Measurements from ENCODE around the gene TECPR2.

The TECPR2 gene

DNA sequence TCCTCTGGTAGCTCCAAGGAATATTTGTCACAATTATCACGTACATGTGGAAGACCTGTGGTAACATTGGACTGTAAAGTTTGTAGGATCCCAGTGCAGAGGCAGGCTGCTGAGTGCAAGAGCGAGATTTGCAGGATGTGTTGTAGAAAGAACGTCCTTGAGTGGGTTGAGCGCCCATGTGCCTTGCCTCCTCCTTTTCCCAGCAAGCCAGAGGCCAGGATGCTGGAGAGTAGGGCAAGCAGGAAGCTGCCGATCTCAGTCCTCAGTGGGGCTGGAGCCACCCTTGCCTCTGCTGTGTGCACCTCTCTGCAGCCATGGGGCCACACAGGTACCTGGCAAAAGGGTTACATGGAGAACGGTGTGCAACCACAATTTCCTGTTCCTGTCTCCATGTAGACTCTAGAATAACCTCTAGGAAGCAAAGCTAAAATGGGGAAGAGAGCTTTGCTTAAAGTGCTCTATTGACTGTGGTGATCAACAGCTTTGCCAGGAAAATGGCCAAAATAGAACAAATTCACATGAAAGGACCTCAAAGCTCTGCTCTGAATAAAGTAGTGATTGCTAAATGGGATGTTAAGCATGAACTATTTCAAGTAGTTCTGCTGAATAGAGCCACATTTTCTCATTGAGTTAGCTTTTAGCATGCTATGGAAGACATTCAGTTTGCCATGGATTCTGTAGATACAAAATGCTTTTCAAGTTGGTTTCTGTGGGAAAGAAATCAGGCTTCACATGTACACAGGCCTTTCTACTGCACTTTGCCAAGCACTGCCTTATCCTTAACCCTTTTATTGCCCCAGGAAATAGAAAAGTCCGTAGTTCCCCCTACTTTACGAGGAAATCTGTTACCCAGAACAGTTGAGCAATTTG lies 109.4 kb downstream of the TECPR2 start:
- no peak for DNase-seq

DNA sequence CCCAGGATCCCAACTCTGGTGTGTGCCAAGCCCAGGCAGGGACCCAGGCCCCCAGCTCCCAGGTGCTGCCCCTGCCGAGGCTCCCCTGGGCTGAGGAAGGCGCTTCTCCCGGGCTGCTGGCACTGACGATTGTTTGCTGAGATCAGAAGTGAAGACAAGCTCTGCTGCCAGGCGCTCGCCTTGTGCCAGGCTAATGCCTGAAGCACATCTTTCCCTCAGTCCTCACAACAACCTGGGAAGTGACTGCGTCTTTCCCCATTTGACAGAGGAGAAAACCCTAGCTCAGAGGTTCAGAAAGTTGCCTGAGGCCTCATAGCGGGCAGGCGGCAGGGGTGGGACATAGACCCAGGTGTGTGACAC lies 110.0 kb downstream of the TECPR2 start:
- DNase-seq, result no peak

DNA sequence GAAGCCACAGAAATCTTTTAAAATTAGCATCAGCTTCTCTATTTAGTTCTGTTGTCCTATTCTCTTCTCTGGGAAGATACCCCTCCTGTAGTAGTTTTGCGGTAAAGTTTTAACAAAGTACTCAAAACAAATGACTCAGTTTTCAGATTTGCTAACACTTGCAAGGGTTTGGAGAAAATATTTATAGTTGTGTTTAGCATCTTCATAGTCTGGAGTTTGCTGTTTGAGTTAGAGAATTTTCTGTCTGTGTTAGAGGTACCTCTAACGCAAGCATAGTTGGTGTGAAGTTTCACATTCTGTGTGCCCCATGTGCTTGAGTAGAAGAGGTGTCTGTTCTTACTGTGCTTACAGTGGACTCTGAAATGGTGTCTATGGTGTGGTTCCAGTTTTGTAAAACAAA lies 110.8 kb downstream of the TECPR2 start:
- DNase-seq, result no peak

DNA sequence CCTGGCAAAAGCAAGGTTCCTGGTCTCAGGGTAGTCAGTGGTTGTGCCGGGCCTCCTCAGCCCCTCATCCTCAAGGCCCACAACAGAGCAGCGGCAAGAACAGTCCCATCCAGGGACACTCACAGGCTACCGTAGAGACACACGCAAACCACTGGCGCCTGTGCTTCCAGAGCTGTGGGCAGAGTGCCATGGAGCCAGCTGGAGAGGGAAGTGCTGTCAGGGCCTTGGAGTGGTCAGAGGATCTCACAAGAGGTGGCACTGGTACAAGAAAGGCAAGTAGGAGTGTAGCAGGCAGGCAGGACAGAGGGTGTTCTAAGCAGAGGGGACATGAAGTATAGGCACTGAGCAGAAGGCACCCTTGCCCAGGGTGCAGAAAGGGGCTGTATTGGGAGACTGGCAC lies 112.2 kb downstream of the TECPR2 start:
- no peak for DNase-seq

DNA sequence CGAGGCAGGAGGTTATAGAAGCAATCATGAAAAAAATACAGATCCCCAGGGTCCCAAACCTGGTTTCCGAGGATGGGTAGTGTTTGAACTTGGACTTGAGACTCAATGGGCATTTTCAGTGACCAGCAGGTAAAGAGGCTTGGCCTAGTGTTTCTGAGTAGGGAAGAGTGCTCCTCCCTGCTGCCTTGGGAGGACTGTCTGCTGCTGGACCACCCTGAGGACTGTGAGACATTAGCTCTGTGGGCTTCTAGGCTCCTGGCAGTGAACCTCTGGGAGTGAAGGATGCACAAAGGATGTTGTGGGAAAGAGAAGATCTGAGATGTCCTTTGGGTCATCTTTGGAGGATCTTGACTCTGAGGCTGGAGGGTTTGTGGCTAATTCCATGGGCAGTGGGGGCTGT lies 116.4 kb downstream of the TECPR2 start:
- no peak for DNase-seq

DNA sequence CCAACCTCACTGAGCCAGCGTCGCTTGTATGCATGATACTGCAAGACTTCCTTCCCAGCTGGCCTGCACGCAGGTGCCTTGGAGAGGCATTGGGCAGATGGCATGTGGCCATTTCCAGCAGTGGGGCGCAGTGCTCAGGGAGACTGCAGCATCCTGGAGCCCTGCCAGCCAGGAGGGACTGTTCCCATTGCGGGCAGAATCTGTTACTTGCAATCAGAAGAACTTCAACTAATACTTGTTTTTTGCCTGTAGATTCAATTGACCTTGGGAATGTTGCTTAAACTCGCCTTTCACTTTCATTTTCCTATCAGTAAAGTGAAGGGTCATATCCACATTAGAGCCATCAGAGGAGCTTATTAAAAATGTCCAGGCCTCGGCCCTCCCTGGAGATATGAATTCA lies 117.0 kb downstream of the TECPR2 start:
- DNase-seq, result no peak

DNA sequence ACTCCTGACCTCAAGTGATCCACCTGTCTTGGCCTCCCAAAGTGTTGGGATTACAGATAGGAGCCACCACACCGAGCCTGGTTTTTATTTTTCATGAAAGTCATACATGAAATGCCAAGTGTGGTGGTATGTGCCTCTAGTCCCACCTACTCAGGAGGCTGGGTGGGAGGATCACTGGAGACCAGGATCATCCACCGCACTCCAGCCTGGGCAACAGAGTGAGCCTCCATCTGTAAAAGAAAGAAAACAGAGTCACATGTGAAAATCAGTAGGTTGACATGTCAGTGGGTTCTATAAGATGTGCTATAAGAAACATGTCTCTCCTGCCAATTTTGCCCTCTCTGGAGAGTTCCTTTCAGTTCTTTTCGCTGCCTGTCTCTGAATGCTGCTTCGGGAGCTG lies 118.6 kb downstream of the TECPR2 start:
- DNase-seq, result no peak

DNA sequence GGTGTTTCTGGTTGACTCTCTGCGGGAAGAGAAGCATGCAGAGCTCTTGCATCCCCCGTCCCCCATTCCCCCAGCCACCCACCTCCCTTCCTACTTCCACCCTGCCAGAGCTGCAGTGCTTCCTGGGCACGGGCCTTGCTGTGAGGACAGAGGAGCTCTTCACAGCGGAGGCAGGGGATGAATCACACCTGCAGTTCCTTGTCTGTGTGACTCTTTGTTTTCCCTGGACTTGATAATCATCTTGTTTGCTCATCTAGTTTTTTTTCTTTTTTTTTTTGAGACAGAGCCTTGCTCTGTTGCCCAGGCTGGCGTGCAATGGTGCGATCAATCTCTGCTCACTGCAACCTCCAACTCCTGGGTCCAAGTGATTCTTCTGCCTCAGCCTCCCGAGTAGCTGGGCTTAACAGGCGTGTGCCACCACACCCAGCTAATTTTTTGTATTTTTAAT lies 119.1 kb downstream of the TECPR2 start:
- DNase-seq, result no peak

DNA sequence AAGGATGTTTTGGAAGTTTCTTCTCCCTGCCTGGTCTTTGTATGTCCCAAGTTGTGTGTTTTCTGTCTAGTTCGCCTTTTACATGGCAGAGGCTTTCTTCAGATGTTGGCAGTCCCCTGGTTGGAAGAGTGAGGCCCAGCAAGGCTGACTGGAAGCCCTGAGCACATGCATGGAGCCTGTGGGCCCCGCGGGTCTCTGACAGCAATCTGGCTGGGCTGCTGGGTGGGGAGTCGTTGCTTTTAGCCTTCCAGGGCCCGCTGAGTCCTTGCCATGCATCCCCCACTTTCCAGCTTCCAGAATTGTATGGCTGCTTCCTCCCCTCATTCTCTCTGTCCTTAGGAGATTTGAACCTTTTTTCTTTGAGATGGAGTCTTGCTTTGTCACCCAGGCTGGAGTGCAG lies 121.6 kb downstream of the TECPR2 start:
- DNase-seq, result no peak

DNA sequence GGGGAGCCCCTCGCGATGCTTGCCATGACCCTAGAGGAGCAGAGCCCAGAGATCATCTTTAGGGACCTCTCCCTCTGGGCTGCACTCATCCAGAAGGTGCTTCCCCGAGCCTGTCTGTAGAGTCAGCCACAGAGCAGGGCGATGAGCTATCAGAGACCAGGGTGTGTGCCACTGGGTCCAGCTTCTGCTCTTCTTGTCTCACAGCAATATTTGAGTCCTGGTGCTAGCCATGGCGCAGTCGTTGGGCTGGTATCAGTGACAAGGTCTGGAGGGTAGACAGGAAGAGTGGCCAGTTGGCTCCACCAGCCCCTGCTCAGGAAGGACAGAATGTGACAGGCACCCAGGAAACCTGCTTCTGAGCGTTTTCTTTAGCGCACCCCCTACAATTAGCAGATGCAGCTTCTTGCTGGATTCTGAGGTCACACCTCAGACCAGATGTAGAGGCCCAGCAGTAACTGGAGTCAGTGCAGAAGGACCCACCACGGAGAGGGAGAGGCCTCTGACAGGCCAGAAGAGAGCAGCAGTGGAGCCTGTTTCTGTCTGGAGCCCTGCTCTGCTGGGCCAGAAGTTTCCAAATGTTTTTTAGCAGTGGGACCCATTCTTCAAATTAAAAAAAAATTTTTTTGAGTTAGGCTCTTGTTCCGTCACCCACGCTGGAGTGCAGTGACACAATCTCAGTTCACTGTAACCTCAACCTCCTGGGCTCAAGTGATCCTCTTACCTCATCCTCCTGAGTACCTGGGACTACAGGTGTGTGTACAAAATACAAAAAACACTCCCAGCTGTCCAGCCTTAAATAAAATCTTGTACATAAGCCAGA lies 123.2 kb downstream of the TECPR2 start:
- no peak for DNase-seq

DNA sequence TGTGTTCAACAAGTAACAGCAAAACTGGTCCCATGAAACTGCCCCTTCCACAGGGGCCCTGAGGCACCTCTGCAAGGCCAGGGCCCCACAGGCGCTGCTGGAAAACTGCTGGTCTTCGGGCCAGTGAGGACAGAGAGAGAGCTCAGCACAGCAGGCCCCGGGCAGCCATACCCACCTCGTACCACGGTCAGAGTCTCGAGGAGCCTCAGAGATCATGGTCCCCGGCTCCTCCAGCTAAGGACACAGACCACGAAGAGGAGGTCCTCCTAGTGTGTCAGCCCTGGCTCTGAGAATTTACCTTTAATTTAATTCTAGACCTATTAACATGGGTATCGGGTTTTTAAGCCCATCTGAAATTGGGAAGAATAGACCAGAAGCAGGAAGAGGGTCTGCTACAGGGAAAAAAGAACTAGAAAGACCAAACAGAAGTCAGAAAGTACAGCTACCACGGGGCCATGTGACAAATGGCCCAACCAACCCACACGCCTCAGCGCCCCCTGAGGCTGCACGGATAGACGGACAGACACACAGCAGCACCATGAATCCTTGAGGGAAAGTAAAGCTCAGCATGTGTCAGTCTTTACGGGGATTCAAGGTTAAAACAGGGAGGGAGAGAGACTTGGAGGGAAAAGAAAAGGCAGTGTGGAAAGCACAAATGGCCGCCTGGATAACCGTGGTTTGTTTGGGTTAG lies 123.9 kb downstream of the TECPR2 start:
- no peak for DNase-seq

DNA sequence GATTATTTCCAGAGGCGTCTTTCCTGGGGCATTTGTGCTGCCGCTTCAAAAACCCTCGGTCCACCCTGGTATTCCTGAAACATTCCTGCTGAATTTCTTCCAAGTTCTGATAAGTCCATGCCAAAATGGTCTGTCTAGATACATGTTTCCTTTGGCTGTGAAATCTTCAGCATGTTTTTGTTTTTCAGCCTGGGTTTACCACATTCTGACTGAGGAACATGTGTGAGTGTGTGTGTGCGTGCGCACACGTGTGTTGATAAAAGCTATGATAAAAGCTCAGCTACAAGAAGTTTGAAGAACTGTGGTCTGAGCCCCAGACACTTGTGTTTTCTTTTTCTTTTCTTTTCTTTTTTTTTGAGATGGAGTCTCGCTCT lies 124.5 kb downstream of the TECPR2 start:
- no peak for DNase-seq

DNA sequence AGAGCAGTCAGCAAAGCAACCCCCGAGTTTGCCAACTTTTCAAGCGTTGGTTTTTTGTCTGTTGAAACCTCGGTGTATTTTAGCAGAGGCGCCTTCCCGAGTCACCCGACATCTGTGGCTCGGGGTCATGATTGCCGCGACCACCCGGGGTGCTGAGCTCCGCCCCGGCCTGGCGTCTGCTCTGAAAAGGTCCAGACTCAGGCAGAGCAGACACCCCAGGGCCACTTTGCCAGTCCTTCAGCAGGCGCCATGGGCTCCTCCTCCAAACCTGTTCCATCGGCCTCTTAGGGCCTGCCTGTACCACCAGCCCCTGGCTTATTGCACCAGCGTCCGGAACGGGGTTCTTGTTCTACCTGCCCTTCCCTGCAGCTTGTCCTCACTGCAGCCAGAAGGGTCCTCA lies 127.7 kb downstream of the TECPR2 start:
- no peak for DNase-seq

DNA sequence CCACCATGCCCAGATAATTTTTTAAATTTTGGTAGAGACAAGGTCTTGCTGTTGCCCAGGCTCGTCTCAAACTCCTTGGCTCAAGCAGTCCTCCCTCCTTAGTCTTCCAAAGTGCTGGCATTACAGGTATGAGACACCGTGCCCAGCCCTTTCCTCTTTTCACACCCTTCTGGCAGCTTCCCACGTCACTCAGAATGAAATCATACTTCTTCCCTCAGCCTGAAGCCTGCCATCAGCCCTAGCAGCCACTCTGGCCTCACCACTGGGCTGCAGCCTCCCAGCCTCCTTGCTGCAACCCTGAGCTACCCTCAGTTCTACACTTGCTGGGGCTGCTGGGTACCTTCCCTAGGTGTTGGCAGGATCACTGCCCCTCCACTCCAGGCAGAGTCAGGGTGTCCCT lies 128.6 kb downstream of the TECPR2 start:
- DNase-seq, result no peak

DNA sequence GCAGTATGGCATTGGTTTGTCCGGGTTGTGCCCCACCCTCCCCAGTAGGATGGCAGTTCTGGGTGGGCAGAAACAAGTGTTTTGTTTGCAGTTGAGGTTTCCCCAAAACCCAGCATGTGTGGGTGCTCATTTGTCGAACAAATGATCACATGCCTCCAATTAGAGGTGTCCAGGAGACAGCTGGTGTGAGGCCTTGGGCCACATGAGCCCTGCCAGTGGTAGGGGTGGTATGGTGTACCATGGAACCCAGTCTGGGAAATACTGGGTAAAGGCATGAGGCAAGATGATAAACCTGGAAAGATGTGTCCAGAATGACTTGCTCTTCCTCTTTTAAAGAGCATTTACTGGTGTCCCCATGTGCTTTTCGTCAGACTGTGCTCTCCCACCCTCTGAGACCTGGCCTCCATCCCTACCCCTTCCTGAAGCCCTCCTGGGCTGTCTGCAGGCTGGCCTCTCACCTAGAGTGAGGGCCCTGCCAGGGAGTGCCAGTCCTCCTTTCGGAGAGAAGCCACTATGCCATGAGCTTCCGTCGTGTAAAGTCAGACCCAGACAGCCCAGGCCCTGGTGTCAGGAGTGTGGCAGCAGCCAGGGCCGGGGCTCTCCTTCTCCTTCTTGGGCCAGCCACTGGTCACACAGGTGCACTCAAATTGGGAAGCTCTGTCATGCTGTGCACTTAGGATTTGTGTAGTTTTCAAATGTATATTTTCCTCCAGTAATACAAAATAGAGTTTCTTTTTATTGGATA lies 129.2 kb downstream of the TECPR2 start:
- no peak for DNase-seq

DNA sequence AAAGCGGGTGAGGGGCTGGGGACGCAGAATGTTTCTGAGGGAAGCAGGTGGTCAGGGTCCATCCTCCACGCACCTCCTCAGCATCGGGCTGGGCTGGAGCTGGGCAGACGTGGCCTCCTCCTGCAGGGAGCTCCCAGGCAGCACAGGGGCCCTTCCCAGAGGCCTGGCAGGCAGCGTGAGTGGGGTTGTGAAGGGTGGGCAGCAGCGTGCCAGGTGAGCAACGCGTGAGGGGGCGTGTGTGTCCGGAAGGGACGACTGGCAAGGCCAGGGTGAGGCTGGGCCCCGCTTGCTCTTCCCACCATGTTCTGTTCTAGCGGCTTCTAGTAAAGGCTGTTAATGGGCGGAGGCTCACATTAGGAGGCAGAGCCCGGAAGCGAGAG lies 129.8 kb downstream of the TECPR2 start:
- DNase-seq, result no peak

DNA sequence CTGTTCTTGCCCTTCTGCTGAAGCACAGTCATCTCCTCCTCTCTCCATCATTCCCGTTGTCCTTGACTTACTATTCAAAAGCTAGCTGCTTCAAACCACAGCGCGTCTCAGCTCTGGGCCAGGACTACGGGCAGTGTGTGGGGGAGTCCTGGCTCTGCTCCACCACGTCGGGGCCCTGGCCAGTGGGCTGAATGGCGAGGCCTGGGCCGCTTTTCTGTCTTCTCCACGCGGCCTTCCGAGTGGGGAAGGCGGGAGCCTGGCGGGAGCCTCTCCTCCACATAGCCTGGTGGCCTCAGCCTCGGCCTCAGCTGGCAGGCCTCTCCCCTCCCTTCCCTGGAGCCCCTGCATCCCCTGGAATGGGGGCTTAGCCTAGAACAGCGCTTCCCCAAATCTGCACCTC lies 130.4 kb downstream of the TECPR2 start:
- DNase-seq, result no peak

DNA sequence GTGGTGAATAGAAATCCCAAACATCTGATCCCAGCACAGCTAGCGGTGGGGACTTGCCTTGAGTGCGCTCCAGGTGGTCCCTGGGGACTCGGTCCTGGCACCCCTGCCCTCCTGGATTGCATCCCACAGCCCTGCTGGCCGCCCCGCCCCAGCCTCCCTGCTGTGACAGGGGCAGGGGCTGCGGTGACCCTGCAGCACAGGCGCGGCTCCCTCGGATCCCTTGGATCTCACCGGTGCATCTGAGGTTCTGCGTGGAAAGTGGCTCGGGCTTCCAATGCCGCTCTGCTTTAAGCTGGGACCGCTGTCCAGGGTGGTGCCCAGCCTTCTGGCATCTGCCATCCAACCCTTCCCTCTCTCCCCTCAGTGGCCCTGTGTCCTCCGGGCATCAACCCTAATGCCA lies 130.8 kb downstream of the TECPR2 start:
- DNase-seq, result no peak

DNA sequence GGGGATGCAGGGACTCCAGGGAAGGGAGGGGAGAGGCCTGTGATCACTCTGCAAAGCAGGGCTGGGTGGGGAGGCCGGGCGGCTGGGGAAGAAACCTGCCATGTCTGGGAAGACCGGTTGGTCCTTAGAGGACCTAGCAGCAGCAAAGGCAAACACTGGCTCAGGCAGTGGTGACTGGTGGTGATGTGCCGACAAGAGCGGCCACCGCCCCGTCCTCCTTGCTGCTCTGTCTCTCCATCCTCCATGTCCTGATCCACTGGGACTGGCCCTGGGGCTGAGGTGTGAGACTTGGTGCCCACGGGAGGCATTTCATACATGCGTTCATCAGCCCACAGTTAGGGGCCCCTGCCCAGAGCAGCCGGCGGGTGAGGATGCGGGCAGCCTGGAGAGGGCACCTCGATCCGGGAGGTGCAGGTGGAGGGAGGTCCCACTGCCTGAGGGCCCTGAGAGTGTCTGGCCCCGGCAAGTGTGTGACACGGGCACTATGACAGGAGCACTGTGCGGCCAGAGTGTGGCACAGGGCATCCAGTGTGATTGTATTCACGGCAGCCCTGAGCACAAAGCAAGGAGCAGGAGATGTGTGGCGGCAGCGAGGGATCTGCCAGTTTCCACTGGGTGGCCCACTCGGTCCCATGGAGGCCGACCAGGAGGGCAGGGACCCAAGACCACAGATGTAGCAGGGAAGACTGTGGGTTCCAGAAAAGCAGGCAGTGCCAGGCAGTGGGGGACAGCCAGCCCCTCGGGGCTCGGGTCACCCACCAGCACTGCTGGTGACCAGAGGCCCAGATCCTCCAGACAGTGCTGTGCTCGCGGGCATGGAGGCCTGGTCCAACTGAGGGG lies 133.0 kb downstream of the TECPR2 start:
- no peak for DNase-seq

DNA sequence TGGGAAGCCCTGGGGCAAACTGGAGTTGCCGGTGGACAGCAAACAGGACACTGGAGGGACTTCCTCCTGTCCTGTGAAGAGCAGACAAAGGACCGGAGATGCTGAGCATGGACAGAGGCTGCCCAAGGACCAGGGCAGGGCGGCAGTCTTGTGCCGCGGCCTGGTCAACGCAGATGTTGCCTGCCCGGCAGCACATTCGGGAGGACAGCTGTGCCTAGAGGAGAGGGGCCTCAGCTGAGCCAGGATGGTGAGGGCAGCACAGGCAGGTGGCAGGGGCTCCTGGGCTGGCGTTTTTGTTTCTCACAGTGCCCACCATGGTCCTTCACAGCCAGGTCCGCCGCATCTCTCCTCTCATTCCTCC lies 133.6 kb downstream of the TECPR2 start:
- DNase-seq, result no peak

DNA sequence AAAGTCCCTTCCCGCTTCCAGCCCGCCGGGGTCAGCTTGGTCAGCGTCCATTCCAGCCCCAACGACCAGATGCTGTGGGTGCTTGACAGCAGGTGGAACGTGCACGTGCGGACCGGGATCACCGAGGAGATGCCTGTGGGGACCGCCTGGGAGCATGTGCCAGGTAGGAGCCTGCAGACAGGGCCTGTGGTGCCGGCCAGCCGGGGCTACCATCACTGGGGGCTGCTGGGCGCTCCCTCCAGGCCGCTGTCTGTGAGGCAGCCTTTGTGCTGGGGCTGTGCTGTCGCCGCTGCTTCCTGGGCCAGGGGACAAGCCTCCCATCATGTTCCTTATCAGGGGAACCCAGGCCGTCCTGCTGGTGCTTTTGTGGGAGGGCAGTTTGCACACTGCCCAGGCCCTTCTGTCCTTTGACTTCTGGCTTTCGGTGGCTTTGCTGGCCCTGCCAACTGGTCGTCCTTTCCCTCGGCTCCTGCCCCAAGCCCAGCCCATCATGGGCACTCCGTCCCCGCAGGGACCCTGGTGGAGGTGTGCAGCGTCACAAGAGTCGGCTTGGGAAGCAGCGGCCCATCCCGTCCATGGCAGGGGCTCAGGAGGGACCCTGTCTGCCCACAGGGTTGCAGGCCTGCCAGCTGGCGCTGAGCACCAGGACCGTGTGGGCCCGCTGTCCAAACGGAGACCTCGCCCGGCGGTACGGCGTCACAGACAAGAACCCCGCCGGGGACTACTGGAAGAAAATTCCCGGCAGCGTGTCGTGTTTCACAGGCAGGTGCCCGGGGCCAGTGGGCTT lies 134.4 kb downstream of the TECPR2 start:
- DNase-seq, result no peak

Measured in effector CD4-positive, alpha-beta T cell (primary cell).